Stimulated activated CD4-positive, alpha-beta T cell treated with anti-CD3 and anti-CD28 coated beads, TNF-alpha, amount 100 ng/mL, for 24 hours (primary cell): ENCODE data around the gene FSD2.

ENCODE experiments used
- DNase-seq, 3 experiments: peaks; one replicate each; pipeline ENCODE4 v3.0.0-alpha.2; 2020; ENCODE audit warnings: low read depth in 3 of 3

FSD2 gene, protein sequence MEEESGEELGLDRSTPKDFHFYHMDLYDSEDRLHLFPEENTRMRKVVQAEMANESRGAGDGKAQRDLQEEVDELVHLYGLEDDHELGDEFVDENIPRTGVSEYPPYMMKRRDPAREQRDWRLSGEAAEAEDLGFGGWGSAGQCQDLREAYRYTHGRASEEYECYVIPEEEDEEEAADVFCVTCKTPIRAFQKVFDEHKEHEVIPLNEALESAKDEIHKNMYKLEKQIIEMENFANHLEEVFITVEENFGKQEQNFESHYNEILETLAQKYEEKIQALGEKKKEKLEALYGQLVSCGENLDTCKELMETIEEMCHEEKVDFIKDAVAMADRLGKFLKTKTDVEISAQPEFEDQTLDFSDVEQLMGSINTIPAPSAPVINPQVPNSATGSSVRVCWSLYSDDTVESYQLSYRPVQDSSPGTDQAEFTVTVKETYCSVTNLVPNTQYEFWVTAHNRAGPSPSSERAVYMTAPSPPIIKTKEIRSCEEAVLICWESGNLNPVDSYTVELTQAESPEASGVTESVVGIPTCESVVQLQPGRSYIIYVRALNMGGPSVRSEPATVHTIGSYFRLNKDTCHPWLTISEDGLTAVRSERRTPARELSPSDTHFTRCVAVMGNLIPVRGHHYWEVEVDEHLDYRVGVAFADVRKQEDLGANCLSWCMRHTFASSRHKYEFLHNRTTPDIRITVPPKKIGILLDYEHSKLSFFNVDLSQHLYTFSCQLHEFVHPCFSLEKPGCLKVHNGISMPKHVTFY

GRCh38 chr15:82805994-82806406 lies at the start of gene FSD2:
TSS of gene FSD2 (minus strand) at chr15:82806069. CDS start at chr15:82787390, 18,679 bp downstream.
- DNase-seq, result no peak

- no peak for DNase-seq
Observed at GRCh38 chr15:82854554-82854953, 48.7 kb upstream of the FSD2 start.

DNA sequence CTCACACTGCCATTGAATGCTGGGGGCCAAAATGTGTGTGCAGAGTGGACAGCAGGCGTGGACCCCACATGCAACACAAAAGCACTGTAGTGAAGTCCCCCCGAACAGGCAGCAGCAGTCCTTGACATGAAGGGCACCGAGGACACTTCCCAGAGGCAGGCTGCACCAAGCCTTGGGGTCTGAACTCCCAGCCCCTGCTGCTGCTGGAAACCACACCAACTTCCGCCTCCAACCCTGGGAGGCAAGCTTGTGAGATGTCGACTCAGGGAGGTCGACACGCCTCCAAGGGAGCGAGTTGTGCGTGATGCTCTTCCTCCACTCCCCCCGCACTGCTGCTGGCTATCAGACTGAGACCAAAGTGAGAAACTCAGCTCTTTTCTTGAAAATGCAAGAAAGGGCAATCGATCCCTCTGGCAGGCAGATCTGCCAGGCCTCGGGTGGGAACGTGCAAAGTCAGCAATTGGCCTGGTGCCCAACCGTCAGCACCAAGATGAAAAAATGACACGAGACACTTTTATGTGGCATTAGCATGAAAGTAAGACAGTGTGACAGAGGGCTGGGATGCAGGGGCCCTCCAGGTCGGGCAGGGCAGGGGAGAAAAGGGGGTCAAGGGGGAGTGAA lies 47.2 kb upstream of the FSD2 start:
- no peak for DNase-seq

DNA sequence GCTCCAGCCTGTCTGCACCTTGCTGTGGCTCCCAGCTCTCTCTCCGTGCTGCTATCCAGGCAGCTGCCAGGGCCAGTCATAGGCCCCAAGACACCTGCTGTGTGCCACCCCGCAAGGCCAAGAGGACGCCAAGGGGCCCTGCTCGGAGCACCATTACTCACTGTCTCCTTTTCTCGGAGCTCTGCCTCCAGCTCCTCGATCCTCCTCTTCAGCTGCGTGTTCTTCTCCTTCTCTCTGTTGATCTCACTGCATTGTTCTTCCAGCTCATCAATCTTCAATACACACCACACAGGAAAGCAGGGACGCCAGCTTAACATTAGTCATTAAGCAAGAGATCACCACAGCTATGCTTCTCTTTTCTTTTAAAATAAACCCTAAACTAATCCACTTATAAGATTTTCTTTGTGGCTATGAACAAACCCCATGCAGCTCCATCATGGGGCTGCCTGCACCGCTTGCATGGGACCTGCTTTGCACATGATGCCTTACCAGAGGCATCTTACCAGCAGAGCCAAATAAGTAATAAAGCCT lies 46.2 kb upstream of the FSD2 start:
- DNase-seq, result no peak

DNA sequence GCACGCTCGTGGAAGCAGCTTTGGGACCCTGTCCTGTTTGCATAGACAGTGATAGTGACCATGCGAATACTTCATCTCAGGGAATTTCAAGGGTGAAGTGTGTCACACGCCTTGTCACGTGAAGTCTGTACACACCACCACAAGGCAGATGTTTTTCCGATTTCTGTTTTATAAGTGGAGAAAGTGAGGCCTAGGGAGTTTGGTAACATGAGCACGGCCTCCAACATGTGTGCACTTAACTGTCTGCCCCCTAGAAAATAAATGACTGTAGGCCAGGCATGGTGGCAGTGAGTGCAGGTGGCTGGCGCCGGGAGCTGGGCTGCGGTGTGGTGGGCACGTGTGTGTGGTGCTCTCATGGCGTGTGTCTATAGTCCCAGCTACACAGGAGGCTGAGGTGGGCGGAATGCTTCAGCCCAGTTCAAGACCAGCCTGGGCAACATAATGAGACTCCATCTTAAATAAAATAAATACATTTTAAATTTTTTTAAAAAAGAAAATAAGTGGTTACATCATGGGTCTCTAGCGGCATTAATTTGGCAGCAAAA lies 45.5 kb upstream of the FSD2 start:
- no peak for DNase-seq

DNA sequence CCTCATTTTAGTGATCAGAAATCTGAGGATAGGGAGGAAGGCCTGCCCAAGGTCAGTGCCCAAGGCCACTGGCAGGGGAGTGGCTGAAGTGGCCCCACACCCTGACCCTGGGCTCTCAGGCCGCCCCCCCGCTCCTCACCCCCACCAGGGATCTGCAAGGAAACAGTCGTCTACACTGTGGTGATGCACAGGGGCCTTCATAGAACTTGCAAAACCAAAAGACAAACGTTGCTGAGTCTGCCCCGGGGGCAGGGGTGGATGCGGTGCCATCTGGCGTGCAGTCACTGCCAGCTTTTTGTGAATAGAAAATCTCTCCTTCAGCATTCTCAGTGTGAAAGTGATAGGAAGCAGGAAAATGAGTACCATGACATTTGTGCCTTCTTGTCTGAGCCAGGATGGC lies 44.9 kb upstream of the FSD2 start:
- no peak for DNase-seq

DNA sequence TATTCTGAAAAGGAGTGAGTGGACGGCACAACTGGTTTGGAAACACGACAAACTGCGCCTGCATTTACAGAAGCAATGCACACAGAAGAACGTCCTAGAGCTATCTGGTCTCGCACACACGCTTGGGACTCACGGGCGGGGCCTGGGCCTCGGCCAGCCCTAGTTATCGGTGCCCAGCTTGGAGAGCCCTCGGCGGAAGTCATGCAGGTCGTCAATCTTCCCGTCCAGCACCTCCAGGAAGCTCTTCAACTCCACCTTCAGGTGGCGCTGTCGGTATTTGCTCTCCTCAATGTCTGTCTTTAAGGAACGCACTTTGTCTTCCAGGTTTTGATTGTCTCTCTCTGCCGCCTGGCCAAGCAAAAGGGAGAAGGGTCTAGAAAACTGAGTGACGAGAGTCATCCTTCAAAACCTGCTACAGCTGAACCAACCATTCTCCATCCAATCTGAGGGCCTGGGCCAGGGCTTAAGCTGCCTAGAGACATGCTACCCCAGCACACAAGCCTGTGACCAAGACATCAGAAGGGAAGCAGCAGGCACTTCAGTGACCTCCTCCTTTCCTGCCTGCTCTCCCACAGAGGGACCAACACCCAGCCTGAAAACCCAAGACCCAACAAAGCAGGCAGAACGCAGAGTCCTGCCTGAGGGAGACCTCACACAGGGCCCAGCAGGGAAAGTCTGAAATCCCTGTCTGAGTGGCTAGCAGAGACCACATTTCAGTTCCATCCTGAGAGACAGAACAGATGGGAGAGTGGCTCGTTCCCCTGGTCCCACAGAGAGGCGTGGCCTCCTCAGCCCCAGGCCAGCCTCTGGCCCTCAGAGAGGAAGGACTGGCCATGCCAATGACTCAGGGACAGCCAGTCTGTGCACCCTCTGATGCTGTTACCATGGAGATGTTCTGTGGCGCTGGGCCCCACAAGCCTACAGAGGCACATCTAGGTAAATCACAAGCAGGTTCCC lies 44.0 kb upstream of the FSD2 start:
- peak in 2 of 3 experiments; percentile 11 to 40 for DNase-seq

DNA sequence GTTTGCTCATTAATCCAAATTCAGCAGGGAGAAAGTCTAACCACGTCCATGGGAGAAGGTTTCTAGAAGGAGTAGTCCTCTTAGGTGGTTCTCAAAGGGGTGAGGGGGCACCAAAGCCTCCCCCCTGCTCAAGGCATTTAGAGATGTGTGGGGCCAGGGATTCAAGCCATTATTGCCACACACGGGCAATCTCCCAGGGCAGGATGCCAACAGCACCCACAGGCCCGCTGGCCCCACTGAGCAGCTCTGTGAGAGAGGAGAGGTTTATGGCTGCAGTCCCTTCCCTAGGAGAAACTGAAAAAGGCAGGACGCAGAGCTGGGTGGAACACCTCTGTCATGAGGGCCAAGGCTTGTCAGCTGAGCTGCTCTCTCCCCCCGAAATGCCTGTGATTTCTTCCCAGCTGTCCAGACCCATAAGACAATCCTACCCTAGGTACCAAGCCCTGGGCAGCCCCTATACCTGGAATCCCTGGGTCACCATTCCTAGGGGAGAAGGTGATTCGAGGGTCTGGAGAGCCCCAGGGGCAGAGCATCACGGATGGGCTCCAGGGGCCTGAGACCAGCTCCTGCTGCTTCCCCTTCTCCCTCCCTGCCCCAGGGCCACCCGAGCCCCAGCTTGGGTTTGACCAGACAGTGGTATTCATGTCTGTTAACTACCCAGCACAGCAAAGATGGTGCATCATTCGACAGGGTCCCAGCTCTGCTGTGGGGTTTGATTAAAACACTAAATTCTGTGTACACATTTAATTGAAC lies 42.5 kb upstream of the FSD2 start:
- DNase-seq, result no peak

GRCh38 chr15:82847703-82848102 lies 41.8 kb upstream of the FSD2 start:
- no peak for DNase-seq

DNA sequence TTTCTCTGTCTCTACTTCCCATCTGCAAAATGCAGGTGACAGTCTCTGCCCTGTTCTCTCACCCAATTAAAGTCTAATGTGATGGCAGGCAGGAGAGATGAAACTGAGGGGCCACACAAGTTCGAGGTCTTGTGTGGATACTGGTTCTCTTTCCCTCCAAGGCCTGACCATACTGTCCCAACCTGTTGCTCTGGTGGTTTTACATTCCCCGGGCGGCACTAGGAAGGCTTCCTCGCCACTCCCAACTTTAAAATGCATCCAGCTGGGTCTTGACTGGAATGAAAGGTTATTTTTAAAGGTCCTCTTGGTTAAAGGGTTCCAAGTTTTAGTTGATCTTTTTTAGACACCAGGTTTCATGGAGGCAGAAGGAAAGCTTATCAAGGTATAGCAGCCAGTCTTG lies 40.8 kb upstream of the FSD2 start:
- no peak for DNase-seq

- DNase-seq, result no peak
Observed at GRCh38 chr15:82845686-82846085, 39.8 kb upstream of the FSD2 start.

- no peak for DNase-seq
Observed at GRCh38 chr15:82843566-82843965, 37.7 kb upstream of the FSD2 start.

DNA sequence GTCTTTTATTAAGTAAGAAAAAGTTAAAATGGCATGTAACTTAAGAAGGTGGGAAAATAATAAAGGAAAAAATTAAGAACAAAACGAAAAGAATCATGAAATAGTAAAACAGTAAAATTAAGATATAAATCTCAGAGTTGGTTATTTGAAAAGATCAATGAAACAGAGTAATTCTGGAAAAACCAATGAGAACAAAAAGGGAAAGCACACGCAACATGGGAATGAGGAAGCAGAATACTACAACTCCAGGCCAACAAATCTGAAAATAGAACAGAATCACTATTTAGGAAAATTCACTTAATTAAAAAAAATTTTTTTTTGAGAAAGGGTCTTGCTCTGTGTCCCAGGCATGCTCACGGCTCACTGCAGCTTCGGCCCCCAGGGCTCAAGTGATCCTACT lies 34.3 kb upstream of the FSD2 start:
- DNase-seq, result no peak

DNA sequence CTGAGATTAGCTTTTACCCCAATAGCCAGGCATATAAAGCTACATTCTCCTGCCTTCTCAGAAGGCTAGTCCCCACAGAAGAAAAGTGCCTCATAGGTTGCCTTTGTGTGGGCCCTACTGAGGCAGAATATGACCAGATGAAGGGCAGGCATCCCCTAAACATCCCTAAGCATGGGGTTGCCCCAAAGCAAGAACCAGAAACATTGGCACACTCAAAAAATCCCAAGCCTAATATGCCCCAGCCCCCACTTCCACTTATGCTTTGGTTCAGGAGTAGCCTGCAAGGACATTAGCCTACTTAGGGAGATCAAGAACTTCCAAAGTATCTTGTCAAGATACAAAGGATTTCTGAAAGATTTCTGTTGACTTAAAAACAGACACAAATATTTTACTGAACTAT lies 33.3 kb upstream of the FSD2 start:
- DNase-seq, result no peak

GRCh38 chr15:82838096-82838735 lies 32.3 kb upstream of the FSD2 start:
- DNase-seq, result no peak

DNA sequence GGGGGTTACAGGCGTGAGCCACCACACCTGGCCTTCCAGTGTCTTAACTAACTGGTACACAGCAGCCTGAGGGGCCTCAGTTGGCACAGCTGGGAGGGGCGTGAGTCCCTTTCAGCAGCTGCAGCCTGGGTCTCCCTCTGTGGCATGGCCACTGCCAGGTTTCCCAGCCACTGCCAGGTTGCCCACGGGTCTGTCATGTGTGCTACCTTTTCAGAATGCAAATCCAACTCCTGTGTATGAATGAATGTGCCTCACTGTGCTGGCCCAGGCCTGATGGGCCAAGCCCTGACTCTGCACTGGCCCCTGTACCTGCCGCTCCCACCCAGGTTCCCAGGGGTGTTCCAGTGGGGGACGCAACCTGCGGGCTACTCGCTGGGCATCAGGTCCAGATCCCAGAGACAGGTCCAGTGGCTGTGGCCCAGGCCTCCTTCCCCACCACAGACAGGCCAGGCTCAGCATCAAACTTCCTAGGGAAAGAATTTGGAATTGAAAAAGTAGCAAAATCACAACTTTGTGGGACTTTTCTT lies 29.6 kb upstream of the FSD2 start:
- DNase-seq, result no peak

DNA sequence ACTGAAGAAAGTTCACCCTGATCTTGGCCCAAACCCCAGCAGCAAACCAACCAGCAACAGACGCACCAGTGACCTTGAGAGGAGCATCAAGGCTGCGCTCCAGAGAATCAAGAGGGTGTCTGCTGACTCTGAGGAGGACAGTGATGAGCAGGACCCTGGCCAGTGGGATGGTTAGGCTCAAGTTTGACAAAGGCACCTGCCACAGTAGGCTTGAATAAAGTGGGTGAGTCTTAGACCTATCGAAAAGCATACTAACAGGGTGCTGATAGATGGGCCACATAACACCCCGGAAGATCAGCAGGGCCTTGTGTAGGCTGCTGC lies 27.5 kb upstream of the FSD2 start:
- no peak for DNase-seq

DNA sequence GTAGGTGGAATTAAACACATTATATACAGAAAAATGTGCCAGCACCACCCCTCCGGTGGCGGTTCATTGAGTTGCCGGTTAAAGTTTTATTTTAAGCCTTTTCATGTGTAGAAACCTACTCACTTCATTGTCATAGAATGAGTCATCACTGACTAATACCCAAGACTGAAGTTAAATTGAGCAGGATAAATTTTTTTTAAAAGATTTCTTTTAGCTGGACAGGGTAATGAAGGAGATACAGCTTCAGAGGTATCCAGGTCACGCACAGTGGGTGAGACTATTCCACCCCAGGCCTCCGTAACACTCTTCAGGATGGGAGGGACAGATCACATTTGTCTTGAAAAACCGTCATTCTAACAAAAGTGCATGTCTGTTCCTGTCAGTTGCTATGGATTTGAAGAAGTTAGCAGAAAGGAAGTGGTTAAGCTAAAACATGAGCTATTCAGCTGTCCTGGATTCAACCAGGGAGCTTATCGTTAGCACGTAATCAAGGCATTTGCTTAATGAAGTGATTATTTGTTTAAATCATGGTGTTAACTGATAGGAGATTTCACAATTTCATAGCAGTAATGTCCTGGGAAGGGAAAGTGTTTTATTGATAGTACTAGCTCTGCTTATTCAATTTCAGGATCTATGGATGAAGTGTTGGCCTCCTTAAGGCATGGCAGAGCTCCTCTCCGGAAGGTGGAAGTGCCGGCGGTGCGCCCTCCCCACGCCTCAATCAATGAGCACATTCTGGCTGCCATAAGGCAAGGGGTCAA lies 26.9 kb upstream of the FSD2 start:
- DNase-seq, result peak in 2 of 3 experiments; percentile 18 to 45
